GM21423 (cell line): Measurements from ENCODE around the gene MRPL23.

Experiments used
- ATAC-seq: cut with Tn5 transposase; IDR thresholded peaks from one replicate; pipeline ENCODE4 v1.9.1; 2021; ENCODE audit warnings: mild to moderate bottlenecking, moderate library complexity; ENCODE audit not compliant: unreplicated experiment

Gene MRPL23

GRCh38 chr11:1952806-1953482 is 5.8 kb downstream of the MRPL23 start:
- no peak for ATAC-seq

GRCh38 chr11:1953489-1954266 is 6.5 kb downstream of the MRPL23 start:
- ATAC-seq = no peak

- ATAC-seq = no peak
These were observed 11.2 kb downstream of the MRPL23 start for GRCh38 chr11:1958367-1958766.

- no peak for ATAC-seq
These were observed 12.7 kb downstream of the MRPL23 start for GRCh38 chr11:1959786-1960185.

- no peak for ATAC-seq
These were observed 16.7 kb downstream of the MRPL23 start for GRCh38 chr11:1963864-1964263.

GRCh38 chr11:1964348-1964747 is 17.2 kb downstream of the MRPL23 start:
- ATAC-seq = no peak

GRCh38 chr11:1964955-1965354 is 17.8 kb downstream of the MRPL23 start:
- no peak for ATAC-seq

GRCh38 chr11:1966531-1966930 is 19.4 kb downstream of the MRPL23 start:
- no peak for ATAC-seq

GRCh38 chr11:1967641-1968225 is 20.6 kb downstream of the MRPL23 start:
- no peak for ATAC-seq

- ATAC-seq = no peak
These were observed 21.4 kb downstream of the MRPL23 start for GRCh38 chr11:1968454-1969002.

- no peak for ATAC-seq
These were observed 21.9 kb downstream of the MRPL23 start for GRCh38 chr11:1969035-1969434.

- no peak for ATAC-seq
These were observed 22.6 kb downstream of the MRPL23 start for GRCh38 chr11:1969776-1970175.

GRCh38 chr11:1970956-1971355 is 23.8 kb downstream of the MRPL23 start:
- ATAC-seq = no peak

GRCh38 chr11:1975185-1975584 is 28.1 kb downstream of the MRPL23 start:
- no peak for ATAC-seq

GRCh38 chr11:1978720-1979473 is 31.8 kb downstream of the MRPL23 start:
- no peak for ATAC-seq

- no peak for ATAC-seq
These were observed 32.5 kb downstream of the MRPL23 start for GRCh38 chr11:1979607-1980006.

- ATAC-seq = no peak
These were observed 35.9 kb downstream of the MRPL23 start for GRCh38 chr11:1982873-1983600.

GRCh38 chr11:1983601-1983961 is 36.4 kb downstream of the MRPL23 start:
- no peak for ATAC-seq

- ATAC-seq = no peak
These were observed 39.9 kb downstream of the MRPL23 start for GRCh38 chr11:1987024-1987423.

GRCh38 chr11:1988174-1988573 is 41.0 kb downstream of the MRPL23 start:
- no peak for ATAC-seq
